COLO668 (cell line): Measurements from ENCODE around the gene SMIM41.
A peak's percentile ranks its signal among the peaks of the same experiment; 100 is the strongest.

ENCODE experiments used
- DNase-seq: peaks from one replicate; lab custom pipeline; 2025; ENCODE audit not compliant: unreplicated experiment; lab: John Stamatoyannopoulos, UW

The SMIM41 gene

GRCh38 chr12:52145228-52146088 is 66.0 kb downstream of the SMIM41 start:
- no peak for DNase-seq

GRCh38 chr12:52146089-52146821 is 66.8 kb downstream of the SMIM41 start:
- no peak for DNase-seq

GRCh38 chr12:52146822-52147366 is 67.4 kb downstream of the SMIM41 start:
- DNase-seq, result no peak

- DNase-seq, result peak; percentile 47
Measured at GRCh38 chr12:52147367-52147963, 68.0 kb downstream of the SMIM41 start.

GRCh38 chr12:52147964-52148463 is 68.5 kb downstream of the SMIM41 start:
- no peak for DNase-seq

GRCh38 chr12:52148464-52149181 is 69.1 kb downstream of the SMIM41 start:
- DNase-seq, result no peak

- no peak for DNase-seq
Measured at GRCh38 chr12:52149182-52149641, 69.7 kb downstream of the SMIM41 start.

- no peak for DNase-seq
Measured at GRCh38 chr12:52149651-52150241, 70.2 kb downstream of the SMIM41 start.

- DNase-seq, result no peak
Measured at GRCh38 chr12:52151153-52151836, 71.8 kb downstream of the SMIM41 start.

- DNase-seq, result peak; percentile 41
Measured at GRCh38 chr12:52151837-52152783, 72.6 kb downstream of the SMIM41 start.

GRCh38 chr12:52152905-52153317 is 73.4 kb downstream of the SMIM41 start:
- DNase-seq, result no peak

GRCh38 chr12:52155048-52155868 is 75.8 kb downstream of the SMIM41 start:
- peak; percentile 29 for DNase-seq

GRCh38 chr12:52156311-52156710 is 76.8 kb downstream of the SMIM41 start:
- no peak for DNase-seq

GRCh38 chr12:52156757-52157565 is 77.5 kb downstream of the SMIM41 start:
- DNase-seq, result peak; percentile 71

GRCh38 chr12:52157566-52158150 is 78.2 kb downstream of the SMIM41 start:
- DNase-seq, result no peak
